ENCODE measurements around the gene OGG1. TPM values are rescaled to one million over a fixed set of nuclear protein-coding genes. Genes with fewer than 3 reads are reported as not detected.

The OGG1 gene
- total RNA-seq, 1 experiment from 2014 or later = 38.7 TPM

GRCh38 chr3:9777694-9778021, 27.9 kb downstream of the OGG1 start:
- DNase-seq = no peak
- Histone ChIP-seq H3K36me3 (ENCODE audit: low read depth, low read length) (no peaks in the 10 kb centered on the region), H3K4me2 (ENCODE audit: low read length) (no peak overlapping the region), H3K9me3 (ENCODE audit: low read length) (no peaks in the 10 kb centered on the region), H3K79me2 (ENCODE audit: low read length) (no peaks in the 10 kb centered on the region), H3F3A (ENCODE audit: low read length, unreplicated experiment) (no peaks in the 10 kb centered on the region), H2AFZ (ENCODE audit: low read length) (no peak overlapping the region), H3K27me3 (ENCODE audit: low read length) (no peaks in the 10 kb centered on the region), H3K9ac (ENCODE audit: low read length) (no peak overlapping the region), H3K9me2 (replicated peaks; ENCODE audit: low read length) (no peaks in the 10 kb centered on the region), H3K4me1 (ENCODE audit: insufficient read depth, low read length) (no peaks in the 10 kb centered on the region), H3K4me3 (ENCODE audit: low read length) (no peak overlapping the region), H4K20me1 (ENCODE audit: low read length) (no peaks in the 10 kb centered on the region), H3K27ac (ENCODE audit: low read length) (no peak overlapping the region)
- ATAC-seq = no peak
- TF ChIP-seq EZH2 (IDR thresholded peaks at IDR 0.05; ENCODE audit: low read length, unreplicated experiment) = no peak
- no peak for TF ChIP-seq CTCF (conservative IDR thresholded peaks at IDR 0.05; ENCODE audit: low read depth, low read length)
- no peak for TF ChIP-seq EZH2phosphoT487 (IDR thresholded peaks at IDR 0.05; ENCODE audit: borderline replicate concordance, low read length)
- ChIA-PET CTCF (no interaction called here), POLR2A (ENCODE audit: unreplicated experiment) (no interaction called here)
- no TSS peak for BruUV-seq (replicated peaks)
- intact Hi-C loops (cut with micrococcal nuclease) = loop anchor here (10.0 kb wide), 1 partner anchor 63 kb away; no protein-coding TSS in a partner anchor

- Histone ChIP-seq H3K4me3 (ENCODE audit: low read length) (no peak overlapping the region), H2AFZ (ENCODE audit: low read length) (no peak overlapping the region), H3K9ac (ENCODE audit: low read length) (no peak overlapping the region), H3K36me3 (ENCODE audit: low read depth, low read length) (no peaks in the 10 kb centered on the region), H3K4me1 (ENCODE audit: insufficient read depth, low read length) (no peaks in the 10 kb centered on the region), H3F3A (ENCODE audit: low read length, unreplicated experiment) (no peaks in the 10 kb centered on the region), H3K4me2 (ENCODE audit: low read length) (no peak overlapping the region), H3K27me3 (ENCODE audit: low read length) (no peaks in the 10 kb centered on the region), H3K27ac (ENCODE audit: low read length) (no peak overlapping the region), H3K9me2 (replicated peaks; ENCODE audit: low read length) (no peaks in the 10 kb centered on the region), H4K20me1 (ENCODE audit: low read length) (no peaks in the 10 kb centered on the region), H3K79me2 (ENCODE audit: low read length) (no peaks in the 10 kb centered on the region), H3K9me3 (ENCODE audit: low read length) (no peaks in the 10 kb centered on the region)
- ChIA-PET CTCF (no interaction called here), POLR2A (ENCODE audit: unreplicated experiment) (no interaction called here)
- intact Hi-C loops (cut with micrococcal nuclease) = loop anchor here (10.0 kb wide), 1 partner anchor 64 kb away; no protein-coding TSS in a partner anchor
- no TSS peak for BruUV-seq (replicated peaks)
- TF ChIP-seq CTCF (conservative IDR thresholded peaks at IDR 0.05; ENCODE audit: low read depth, low read length) (no peak), EZH2 (IDR thresholded peaks at IDR 0.05; ENCODE audit: low read length, unreplicated experiment) (no peak), EZH2phosphoT487 (IDR thresholded peaks at IDR 0.05; ENCODE audit: borderline replicate concordance, low read length) (no peak)
- DNase-seq (peak; percentile 19), ATAC-seq (peak; percentile 55)
These were observed 28.7 kb downstream of the OGG1 start for GRCh38 chr3:9778143-9779074.

- Histone ChIP-seq H3K9ac (ENCODE audit: low read length) (no peak overlapping the region), H3K4me3 (ENCODE audit: low read length) (no peak overlapping the region), H3K4me2 (ENCODE audit: low read length) (no peak overlapping the region), H3K4me1 (ENCODE audit: insufficient read depth, low read length) (no peaks in the 10 kb centered on the region), H2AFZ (ENCODE audit: low read length) (no peak overlapping the region), H3K36me3 (ENCODE audit: low read depth, low read length) (0 out of 2 replicates have a peak, but pooled peaks cover 3% of the 10 kb centered on the region), H3K27me3 (ENCODE audit: low read length) (no peaks in the 10 kb centered on the region), H3K9me3 (ENCODE audit: low read length) (no peaks in the 10 kb centered on the region), H3F3A (ENCODE audit: low read length, unreplicated experiment) (no peaks in the 10 kb centered on the region), H4K20me1 (ENCODE audit: low read length) (no peaks in the 10 kb centered on the region), H3K27ac (ENCODE audit: low read length) (no peak overlapping the region), H3K9me2 (replicated peaks; ENCODE audit: low read length) (no peaks in the 10 kb centered on the region), H3K79me2 (ENCODE audit: low read length) (no peaks in the 10 kb centered on the region)
- ATAC-seq (no peak), DNase-seq (no peak)
- TF ChIP-seq CTCF (conservative IDR thresholded peaks at IDR 0.05; ENCODE audit: low read depth, low read length) (no peak), EZH2 (IDR thresholded peaks at IDR 0.05; ENCODE audit: low read length, unreplicated experiment) (no peak), EZH2phosphoT487 (IDR thresholded peaks at IDR 0.05; ENCODE audit: borderline replicate concordance, low read length) (no peak)
- no TSS peak for BruUV-seq (replicated peaks)
- POLR2A ChIA-PET (ENCODE audit: unreplicated experiment) = no interaction called here
- intact Hi-C loops (cut with micrococcal nuclease) = loop anchor here (10.0 kb wide), 1 partner anchor 64 kb away; no protein-coding TSS in a partner anchor
- CTCF ChIA-PET = no interaction called here
These were observed 29.4 kb downstream of the OGG1 start for GRCh38 chr3:9779075-9779593.

All from PC-3 (cell line).